ENCODE measurements around the gene PCGF3.

- TF ChIP-seq POLR2A (IDR thresholded peaks at IDR 0.05; ENCODE audit: low read length), result no peak
- no peak for TF ChIP-seq GATA1 (IDR thresholded peaks at IDR 0.05; ENCODE audit: low read depth, low read length)
Measured at GRCh38 chr4:665381-665750, 40.3 kb upstream of the PCGF3 start.

Measured in erythroblast (primary cell).